GM12874 (cell line): ENCODE results near the gene EIF4G3.

Experiments
- CTCF ChIP-seq: IDR thresholded peaks from 2 replicates; pipeline ENCODE4 v1.5.1; 2011; ENCODE audit warnings: low read depth, mild to moderate bottlenecking, control low read depth, low read length, moderate library complexity; ENCODE audit not compliant: insufficient read depth

EIF4G3 gene

GRCh38 chr1:20996554-20996953, 180.1 kb downstream of the EIF4G3 start:
- TF ChIP-seq CTCF = no peak

GRCh38 chr1:20993716-20994575, 182.8 kb downstream of the EIF4G3 start:
- TF ChIP-seq CTCF = no peak

- no peak for TF ChIP-seq CTCF
These were observed 184.2 kb downstream of the EIF4G3 start for GRCh38 chr1:20992322-20993056.

- no peak for TF ChIP-seq CTCF
These were observed 187.8 kb downstream of the EIF4G3 start for GRCh38 chr1:20988943-20989342.

GRCh38 chr1:20987831-20988825, 188.6 kb downstream of the EIF4G3 start:
- TF ChIP-seq CTCF = no peak

- TF ChIP-seq CTCF = no peak
These were observed 193.3 kb downstream of the EIF4G3 start for GRCh38 chr1:20983297-20983889.
